Kidney glomerular epithelial cell (primary cell): ENCODE data around the gene NRCAM.
"Not testable (repeated sequence)": the region's sequence is repeated elsewhere in the genome, so short reads cannot be mapped to it uniquely, and the experiment has no call there.

ENCODE experiments used
- DNase-seq: peaks from one replicate; lab custom pipeline; 2025; lab: John Stamatoyannopoulos, UW

The NRCAM gene

GRCh38 chr7:108455998-108456677 is at the start of gene NRCAM:
Gene NRCAM, minus strand, starts transcription at chr7:108456436. Its CDS starts 216,372 bp downstream, at chr7:108240064.
- no peak for DNase-seq

GRCh38 chr7:108504576-108504975 is 48.3 kb upstream of the NRCAM start:
- DNase-seq, result not testable (repeated sequence)

GRCh38 chr7:108503112-108504026 is 47.1 kb upstream of the NRCAM start:
- no peak for DNase-seq

- no peak for DNase-seq
Measured at GRCh38 chr7:108499566-108499965, 43.3 kb upstream of the NRCAM start.

- DNase-seq, result no peak
Measured at GRCh38 chr7:108498481-108498880, 42.2 kb upstream of the NRCAM start.

- DNase-seq, result peak; percentile 55
Measured at GRCh38 chr7:108497082-108497725, 41.0 kb upstream of the NRCAM start.

- no peak for DNase-seq
Measured at GRCh38 chr7:108492742-108493141, 36.5 kb upstream of the NRCAM start.

- DNase-seq, result no peak
Measured at GRCh38 chr7:108488768-108489538, 32.7 kb upstream of the NRCAM start.

- no peak for DNase-seq
Measured at GRCh38 chr7:108487646-108488045, 31.4 kb upstream of the NRCAM start.

GRCh38 chr7:108486291-108486966 is 30.2 kb upstream of the NRCAM start:
- DNase-seq, result peak; percentile 5

GRCh38 chr7:108484137-108484536 is 27.9 kb upstream of the NRCAM start:
- no peak for DNase-seq

- peak; percentile 13 for DNase-seq
Measured at GRCh38 chr7:108480311-108480710, 24.1 kb upstream of the NRCAM start.

GRCh38 chr7:108479751-108480150 is 23.5 kb upstream of the NRCAM start:
- no peak for DNase-seq

GRCh38 chr7:108479118-108479517 is 22.9 kb upstream of the NRCAM start:
- no peak for DNase-seq

- DNase-seq, result no peak
Measured at GRCh38 chr7:108468246-108468645, 12.0 kb upstream of the NRCAM start.

GRCh38 chr7:108467391-108467790 is 11.2 kb upstream of the NRCAM start:
- DNase-seq, result no peak

GRCh38 chr7:108466322-108466721 is 10.1 kb upstream of the NRCAM start:
- not testable (repeated sequence) for DNase-seq

GRCh38 chr7:108464743-108465142 is 8.5 kb upstream of the NRCAM start:
- DNase-seq, result no peak

- DNase-seq, result no peak
Measured at GRCh38 chr7:108463613-108464012, 7.4 kb upstream of the NRCAM start.

GRCh38 chr7:108461840-108462239 is 5.6 kb upstream of the NRCAM start:
- DNase-seq, result no peak

GRCh38 chr7:108460964-108461363 is 4.7 kb upstream of the NRCAM start:
- DNase-seq, result no peak
